ENCODE data around the gene ANKRD40CL.
"Not testable (repeated sequence)": the region's sequence is repeated elsewhere in the genome, so short reads cannot be mapped to it uniquely, and the experiment has no call there.

ANKRD40CL gene

GRCh38 chr17:50758524-50758923 lies 8.8 kb downstream of the ANKRD40CL start:
- DNase-seq, result no peak

GRCh38 chr17:50754521-50754920 lies 12.8 kb downstream of the ANKRD40CL start:
- DNase-seq, result no peak

GRCh38 chr17:50749245-50749644 lies 18.1 kb downstream of the ANKRD40CL start:
- DNase-seq, result no peak

- no peak for DNase-seq
These were observed 21.7 kb downstream of the ANKRD40CL start for GRCh38 chr17:50745631-50746030.

- DNase-seq, result no peak
These were observed 28.2 kb downstream of the ANKRD40CL start for GRCh38 chr17:50739098-50739497.

GRCh38 chr17:50737118-50737698 lies 30.1 kb downstream of the ANKRD40CL start:
- DNase-seq, result no peak

- no peak for DNase-seq
These were observed 32.0 kb downstream of the ANKRD40CL start for GRCh38 chr17:50735287-50735686.

GRCh38 chr17:50731575-50732460 lies 35.5 kb downstream of the ANKRD40CL start:
- no peak for DNase-seq

- DNase-seq, result no peak
These were observed 38.2 kb downstream of the ANKRD40CL start for GRCh38 chr17:50728881-50729765.

- no peak for DNase-seq
These were observed 39.2 kb downstream of the ANKRD40CL start for GRCh38 chr17:50728112-50728429.

- no peak for DNase-seq
These were observed 41.3 kb downstream of the ANKRD40CL start for GRCh38 chr17:50725769-50726655.

GRCh38 chr17:50724622-50725021 lies 42.7 kb downstream of the ANKRD40CL start:
- DNase-seq, result not testable (repeated sequence)

- no peak for DNase-seq
These were observed 44.6 kb downstream of the ANKRD40CL start for GRCh38 chr17:50722746-50723145.

- no peak for DNase-seq
These were observed 45.9 kb downstream of the ANKRD40CL start for GRCh38 chr17:50721194-50722010.

- no peak for DNase-seq
These were observed 47.2 kb downstream of the ANKRD40CL start for GRCh38 chr17:50719924-50720794.

GRCh38 chr17:50719144-50719923 lies 48.0 kb downstream of the ANKRD40CL start, which contains the start of gene LUC7L3:
TSS of gene LUC7L3 (plus strand) at chr17:50719603. CDS start at chr17:50719733, 130 bp downstream.
- DNase-seq, result peak; percentile 98

GRCh38 chr17:50715471-50715870 lies 51.8 kb downstream of the ANKRD40CL start:
- DNase-seq, result no peak

- DNase-seq, result no peak
These were observed 54.7 kb downstream of the ANKRD40CL start for GRCh38 chr17:50712641-50713040.

Measured in activated CD8-positive, alpha-beta memory T cell treated with anti-CD3 and anti-CD28 coated beads for 24 hours (primary cell).